PC-9 (cell line): ENCODE measurements around the gene TICAM2. TPM values are rescaled to one million over a fixed set of nuclear protein-coding genes. Genes with fewer than 3 reads are reported as not detected.
A peak's percentile ranks its signal among the peaks of the same experiment; 100 is the strongest.

ENCODE experiments used
- BruUV-seq: library from RNA; stranded (reverse); fragments of 400-500 nt; replicated peaks from 2 replicates; lab custom pipeline; 2021; lab: Mats Ljungman, UMichigan
- CTCF ChIA-PET: fragments of 300-600 bp; sonication (Branson Sonifier 250); formaldehyde crosslinking; loops from one replicate; lab custom pipeline; 2022; ENCODE audit warnings: antibody characterized with exemption; lab: Charles Lee
- POLR2A ChIA-PET: fragments of 300-600 bp; sonication (Branson Sonifier 250); formaldehyde crosslinking; loops from one replicate; lab custom pipeline; 2022; ENCODE audit warnings: antibody characterized with exemption; ENCODE audit not compliant: unreplicated experiment; lab: Charles Lee
- DNase-seq, 2 experiments: peaks; one replicate each; pipeline versions ENCODE4 v3.0.0 to v3.0.0-alpha.2; 2015 to 2022; ENCODE audit warnings: mixed read lengths in 1 of 2
- H2AFZ ChIP-seq: fragments of 200-600 bp; sonication (generic); 2 replicates; pipeline ENCODE4 v1.8.1; 2017; ENCODE audit warnings: antibody characterized with exemption
- H3F3A ChIP-seq: fragments of 200-600 bp; sonication (generic); 2 replicates; pipeline ENCODE4 v1.8.1; 2017; ENCODE audit warnings: antibody characterized with exemption, mild to moderate bottlenecking, low read depth; ENCODE audit not compliant: insufficient read depth
- H3K27ac ChIP-seq: fragments of 200-600 bp; sonication (generic); 2 replicates; pipeline ENCODE4 v1.6.1; 2016; ENCODE audit warnings: mixed run types
- H3K27me3 ChIP-seq: fragments of 200-600 bp; sonication (generic); 2 replicates; pipeline ENCODE4 v1.6.1; 2016; ENCODE audit warnings: low read depth, mixed run types; ENCODE audit not compliant: insufficient read depth
- H3K36me3 ChIP-seq: fragments of 200-600 bp; sonication (generic); 2 replicates; pipeline ENCODE4 v1.6.1; 2016; ENCODE audit warnings: low read depth, mixed run types
- H3K4me1 ChIP-seq: fragments of 200-600 bp; sonication (generic); replicated peaks from 2 replicates; pipeline ENCODE4 v1.6.1; 2016; ENCODE audit warnings: mixed run types; ENCODE audit not compliant: insufficient read depth
- H3K4me2 ChIP-seq: fragments of 200-600 bp; sonication (generic); 2 replicates; pipeline ENCODE4 v1.6.1; 2017; ENCODE audit warnings: mixed run types
- H3K4me3 ChIP-seq: fragments of 200-600 bp; sonication (generic); 2 replicates; pipeline ENCODE4 v1.6.1; 2016; ENCODE audit warnings: mixed run types
- H3K79me2 ChIP-seq: fragments of 200-600 bp; sonication (generic); 2 replicates; pipeline ENCODE4 v1.6.1; 2017; ENCODE audit warnings: low read depth, mixed run types
- H3K9me2 ChIP-seq: fragments of 200-600 bp; sonication (generic); 2 replicates; pipeline ENCODE4 v1.8.1; 2017; ENCODE audit warnings: mild to moderate bottlenecking; ENCODE audit not compliant: insufficient read depth
- H3K9me3 ChIP-seq: fragments of 200-600 bp; sonication (generic); 2 replicates; pipeline ENCODE4 v1.8.1; 2016; ENCODE audit warnings: low read depth; ENCODE audit not compliant: insufficient read depth
- H4K20me1 ChIP-seq: fragments of 200-600 bp; sonication (generic); 2 replicates; pipeline ENCODE4 v1.8.1; 2017; ENCODE audit not compliant: insufficient read depth
- CTCF ChIP-seq: fragments of 200-600 bp; sonication (generic); conservative IDR thresholded peaks from 2 replicates; pipeline ENCODE4 v1.6.1; 2017; ENCODE audit warnings: mixed run types, antibody characterized with exemption, mild to moderate bottlenecking, moderate library complexity
- EZH2 ChIP-seq: fragments of 200-600 bp; sonication (generic); IDR thresholded peaks from 2 replicates; pipeline ENCODE4 v1.8.0; 2017; ENCODE audit warnings: antibody characterized with exemption, low read depth
- intact Hi-C: fragments of 100-400 bp; cut with micrococcal nuclease; formaldehyde crosslinking; loops from one replicate; pipeline ENCODE4 v1.10.0; 2022; ENCODE audit not compliant: unreplicated experiment
- total RNA-seq: library from RNA; stranded (reverse); gene quantifications from 2 replicates; pipeline ENCODE4 v1.2.3, GENCODE V29; 2021

TICAM2 gene
- total RNA-seq, 1 experiment from 2014 or later: 1.8 TPM

GRCh38 chr5:115623658-115624057 is 21.4 kb upstream of the TICAM2 start:
- H3K79me2 ChIP-seq: peaks cover 58% of the 10 kb centered on the region
- TF ChIP-seq EZH2: no peak
- TF ChIP-seq CTCF: no peak
- peaks cover 20% of the 10 kb centered on the region for H3K36me3 ChIP-seq
- H3K4me3 ChIP-seq: peak overlapping the region; percentile 98
- H3K9me3 ChIP-seq: no peaks in the 10 kb centered on the region
- intact Hi-C loops: no loop called here
- ChIA-PET POLR2A (no interaction called here), CTCF (no interaction called here)
- no TSS peak for BruUV-seq
- H3F3A ChIP-seq: no peaks in the 10 kb centered on the region
- H3K27ac ChIP-seq: no peak overlapping the region
- H3K4me2 ChIP-seq: peak overlapping the region; percentile 98
- H3K4me1 ChIP-seq: peaks cover 19% of the 10 kb centered on the region
- DNase-seq: no peak
- peaks cover 28% of the 10 kb centered on the region for H4K20me1 ChIP-seq
- H2AFZ ChIP-seq: no peak overlapping the region
- H3K9me2 ChIP-seq: no peaks in the 10 kb centered on the region
- H3K27me3 ChIP-seq: no peaks in the 10 kb centered on the region

DNA sequence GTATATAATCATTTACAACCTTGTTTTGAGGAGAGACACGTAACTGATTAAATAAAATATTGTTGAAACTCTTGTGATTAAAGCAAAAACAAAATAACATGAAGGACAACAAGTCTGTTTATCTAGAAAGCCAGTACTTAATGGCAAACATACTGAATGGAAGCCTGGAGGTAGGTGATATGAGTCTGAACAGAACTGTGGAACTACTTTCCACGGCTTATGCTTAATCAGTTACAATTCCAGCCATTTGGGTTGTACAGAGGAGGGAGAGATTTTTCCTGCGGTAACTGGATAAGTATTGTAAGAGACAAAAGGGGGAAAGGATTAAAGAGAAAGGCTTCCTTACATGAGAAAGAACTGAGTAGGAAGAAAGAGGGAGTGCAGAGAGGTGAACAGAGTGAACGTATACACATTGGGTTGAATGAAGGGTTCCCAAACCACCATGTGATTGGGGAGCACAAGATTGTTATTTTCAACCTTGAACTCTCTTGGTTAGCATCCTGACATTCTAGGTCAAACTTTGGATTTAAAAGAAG is 19.2 kb upstream of the TICAM2 start:
- intact Hi-C loops: no loop called here
- Histone ChIP-seq H3K4me3 (no peak overlapping the region), H3K9me2 (no peaks in the 10 kb centered on the region), H3K27me3 (no peaks in the 10 kb centered on the region), H3K4me2 (no peak overlapping the region), H3K9me3 (no peaks in the 10 kb centered on the region), H4K20me1 (peaks cover 28% of the 10 kb centered on the region), H3K36me3 (peaks cover 35% of the 10 kb centered on the region), H3F3A (no peaks in the 10 kb centered on the region), H3K4me1 (peaks cover 10% of the 10 kb centered on the region), H3K27ac (no peak overlapping the region), H2AFZ (no peak overlapping the region), H3K79me2 (peaks cover 62% of the 10 kb centered on the region)
- TF ChIP-seq CTCF (no peak), EZH2 (no peak)
- no TSS peak for BruUV-seq
- ChIA-PET POLR2A (no interaction called here), CTCF (no interaction called here)
- DNase-seq: no peak

DNA sequence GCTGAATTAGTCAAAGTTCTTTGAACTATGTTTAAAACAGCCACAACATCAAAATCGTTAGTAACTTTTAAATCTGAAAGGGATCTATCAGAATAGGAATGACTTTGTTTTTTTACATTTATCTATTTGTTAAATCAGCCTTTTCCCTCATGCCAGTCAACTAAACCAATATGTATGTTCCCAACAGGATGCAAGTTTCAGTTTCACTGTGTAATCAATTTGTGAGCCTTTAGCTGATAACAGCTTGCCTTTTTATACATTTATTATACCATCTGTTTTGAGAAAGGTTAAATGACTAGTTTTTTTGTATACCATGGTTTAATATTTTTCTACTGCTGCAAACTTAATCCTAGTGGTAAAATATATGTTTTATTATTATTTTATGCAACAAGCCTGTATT is 14.6 kb upstream of the TICAM2 start:
- Histone ChIP-seq H3F3A (no peaks in the 10 kb centered on the region), H3K27me3 (no peaks in the 10 kb centered on the region), H3K9me3 (no peaks in the 10 kb centered on the region), H3K4me2 (no peak overlapping the region), H3K9me2 (no peaks in the 10 kb centered on the region), H2AFZ (no peak overlapping the region), H3K79me2 (peaks cover 21% of the 10 kb centered on the region), H3K4me3 (no peak overlapping the region), H3K4me1 (no peaks in the 10 kb centered on the region), H3K27ac (no peak overlapping the region), H4K20me1 (peaks cover 9% of the 10 kb centered on the region), H3K36me3 (peaks cover 50% of the 10 kb centered on the region)
- no peak for DNase-seq
- BruUV-seq: no TSS peak
- CTCF ChIA-PET: no interaction called here
- POLR2A ChIA-PET: no interaction called here
- intact Hi-C loops: no loop called here
- TF ChIP-seq CTCF (no peak), EZH2 (no peak)
